ENCODE measurements around the gene RABEP1. TPM values are rescaled to one million over a fixed set of nuclear protein-coding genes. Genes with fewer than 3 reads are reported as not detected.

Gene RABEP1
- total RNA-seq, 4 donors from 2014 or later: 14.9 to 59.7 (median 38.8) TPM

DNA sequence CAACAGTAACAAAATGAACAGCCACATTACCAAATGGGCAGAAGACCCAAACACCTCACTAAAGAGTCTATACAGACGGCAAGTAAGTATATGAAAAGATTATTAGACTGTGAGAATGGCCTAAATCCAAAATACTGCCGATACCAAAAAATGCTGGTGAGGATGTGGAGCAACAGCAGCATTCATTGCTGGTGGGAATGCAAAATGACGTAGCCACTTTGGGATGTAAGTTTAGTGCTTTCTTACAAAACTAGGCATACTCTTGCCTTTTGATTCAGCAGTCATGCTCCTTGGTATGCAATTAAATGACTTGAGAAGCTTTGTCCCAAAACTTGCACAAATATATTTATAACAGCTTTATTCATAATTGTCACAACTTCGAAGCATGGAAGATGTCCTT, 43.8 kb downstream of the RABEP1 start:
- H3K36me3 ChIP-seq: no peaks in the 10 kb centered on the region
- intact Hi-C loops (cut with DNase I; ENCODE audit: low total_unique reads): no loop called here
- TF ChIP-seq, protein P1, sequence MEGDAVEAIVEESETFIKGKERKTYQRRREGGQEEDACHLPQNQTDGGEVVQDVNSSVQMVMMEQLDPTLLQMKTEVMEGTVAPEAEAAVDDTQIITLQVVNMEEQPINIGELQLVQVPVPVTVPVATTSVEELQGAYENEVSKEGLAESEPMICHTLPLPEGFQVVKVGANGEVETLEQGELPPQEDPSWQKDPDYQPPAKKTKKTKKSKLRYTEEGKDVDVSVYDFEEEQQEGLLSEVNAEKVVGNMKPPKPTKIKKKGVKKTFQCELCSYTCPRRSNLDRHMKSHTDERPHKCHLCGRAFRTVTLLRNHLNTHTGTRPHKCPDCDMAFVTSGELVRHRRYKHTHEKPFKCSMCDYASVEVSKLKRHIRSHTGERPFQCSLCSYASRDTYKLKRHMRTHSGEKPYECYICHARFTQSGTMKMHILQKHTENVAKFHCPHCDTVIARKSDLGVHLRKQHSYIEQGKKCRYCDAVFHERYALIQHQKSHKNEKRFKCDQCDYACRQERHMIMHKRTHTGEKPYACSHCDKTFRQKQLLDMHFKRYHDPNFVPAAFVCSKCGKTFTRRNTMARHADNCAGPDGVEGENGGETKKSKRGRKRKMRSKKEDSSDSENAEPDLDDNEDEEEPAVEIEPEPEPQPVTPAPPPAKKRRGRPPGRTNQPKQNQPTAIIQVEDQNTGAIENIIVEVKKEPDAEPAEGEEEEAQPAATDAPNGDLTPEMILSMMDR (IDR thresholded peaks at IDR 0.05): no peak
- TF ChIP-seq POLR2A (IDR thresholded peaks at IDR 0.05): no peak
- no peak for DNase-seq
- no peaks in the 10 kb centered on the region for H3K27me3 ChIP-seq
- no peaks in the 10 kb centered on the region for H3K9me3 ChIP-seq
- no peak overlapping the region for H3K27ac ChIP-seq
- no peaks in the 10 kb centered on the region for H3K4me1 ChIP-seq
- H3K4me3 ChIP-seq: no peak overlapping the region

DNA sequence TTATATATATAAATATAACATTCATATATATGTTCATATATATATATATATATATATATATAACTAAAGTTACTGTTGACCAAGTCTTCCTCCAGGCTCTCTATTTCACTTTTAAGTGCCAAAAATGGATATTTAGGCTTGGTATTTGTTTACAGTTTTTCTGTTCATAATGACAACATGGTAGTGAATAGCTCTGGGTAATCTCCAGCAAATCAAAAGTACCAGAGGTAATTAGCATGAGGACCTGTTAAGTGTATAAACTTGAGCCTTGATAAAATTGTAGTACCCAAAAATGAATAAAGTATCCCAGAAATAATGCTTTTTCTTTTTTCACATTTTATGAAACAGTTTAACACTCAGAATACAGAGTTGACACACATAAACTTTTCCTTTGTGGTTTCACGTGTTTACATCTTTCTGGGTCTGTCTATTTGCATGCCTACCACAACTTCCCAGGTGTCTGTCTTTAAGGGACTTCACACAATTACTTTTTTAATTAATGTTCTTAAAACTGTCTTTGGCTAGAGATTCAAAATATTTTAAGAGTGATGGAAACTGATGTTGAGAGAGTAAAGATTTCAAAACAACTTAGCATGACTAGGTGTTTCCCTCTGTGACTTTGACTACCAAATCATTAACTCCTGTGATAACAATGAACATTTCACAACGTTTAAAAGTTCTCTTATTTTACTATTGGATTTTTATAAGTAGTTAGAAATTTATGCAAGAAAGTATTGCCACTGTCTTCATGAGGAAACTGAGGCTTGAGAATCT, 47.9 kb downstream of the RABEP1 start:
- Histone ChIP-seq H3K36me3 (no peaks in the 10 kb centered on the region), H3K27ac (peak overlapping the region in 1 of 2 donors; percentile 25), H3K9me3 (no peaks in the 10 kb centered on the region), H3K4me3 (no peak overlapping the region), H3K4me1 (no peaks in the 10 kb centered on the region), H3K27me3 (no peaks in the 10 kb centered on the region)
- intact Hi-C loops (cut with DNase I; ENCODE audit: low total_unique reads): no loop called here
- no peak for DNase-seq
- TF ChIP-seq POLR2A (IDR thresholded peaks at IDR 0.05): no peak
- TF ChIP-seq, protein P1 (IDR thresholded peaks at IDR 0.05): no peak

DNA sequence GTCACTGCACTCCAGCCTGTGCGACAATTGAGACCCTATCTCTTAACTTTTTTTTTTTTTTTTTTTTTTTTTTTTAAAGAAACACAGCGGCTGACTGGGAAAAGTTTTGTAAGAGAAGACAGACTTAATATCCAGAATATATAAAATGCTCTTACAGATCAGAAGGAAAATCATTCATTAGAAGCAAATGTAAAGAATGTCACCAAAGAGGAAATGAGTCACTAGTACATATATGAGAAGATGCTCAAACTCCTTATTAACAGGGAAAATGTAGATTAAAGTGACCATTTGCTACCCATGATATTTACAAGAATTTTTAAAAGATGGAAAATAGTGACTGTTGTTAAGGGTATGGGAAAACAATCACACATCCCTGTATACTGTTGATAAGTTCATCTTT, 48.9 kb downstream of the RABEP1 start:
- DNase-seq: no peak
- no peaks in the 10 kb centered on the region for H3K36me3 ChIP-seq
- no peak overlapping the region for H3K4me3 ChIP-seq
- H3K27ac ChIP-seq: no peak overlapping the region
- no peaks in the 10 kb centered on the region for H3K9me3 ChIP-seq
- H3K4me1 ChIP-seq: no peaks in the 10 kb centered on the region
- no peaks in the 10 kb centered on the region for H3K27me3 ChIP-seq
- intact Hi-C loops (cut with DNase I; ENCODE audit: low total_unique reads): no loop called here
- TF ChIP-seq, protein P1 (IDR thresholded peaks at IDR 0.05): no peak
- no peak for TF ChIP-seq POLR2A (IDR thresholded peaks at IDR 0.05)

DNA sequence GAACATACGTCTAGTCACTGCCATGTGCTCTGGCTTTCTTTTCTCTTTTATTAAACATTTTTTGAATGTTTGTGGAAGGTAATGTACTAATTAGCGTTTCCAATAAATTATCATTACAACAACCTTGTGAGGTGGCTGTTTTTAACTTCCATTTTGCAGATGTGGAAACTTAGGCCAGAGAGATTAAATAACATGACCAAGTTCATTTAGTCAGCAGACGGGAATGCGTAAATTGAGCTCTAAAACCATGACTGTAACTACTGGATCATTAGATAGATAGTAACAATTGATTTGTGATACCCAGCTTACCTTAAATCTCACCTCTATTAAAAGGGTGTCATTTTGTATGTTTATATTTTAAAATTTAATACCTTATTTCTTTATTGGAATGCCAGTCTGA, 49.4 kb downstream of the RABEP1 start:
- H3K4me1 ChIP-seq: no peaks in the 10 kb centered on the region
- no peak overlapping the region for H3K27ac ChIP-seq
- intact Hi-C loops (cut with DNase I; ENCODE audit: low total_unique reads): no loop called here
- H3K9me3 ChIP-seq: no peaks in the 10 kb centered on the region
- TF ChIP-seq, protein P1 (IDR thresholded peaks at IDR 0.05): no peak
- TF ChIP-seq POLR2A (IDR thresholded peaks at IDR 0.05): no peak
- H3K27me3 ChIP-seq: no peaks in the 10 kb centered on the region
- H3K36me3 ChIP-seq: no peaks in the 10 kb centered on the region
- DNase-seq: no peak
- no peak overlapping the region for H3K4me3 ChIP-seq

DNA sequence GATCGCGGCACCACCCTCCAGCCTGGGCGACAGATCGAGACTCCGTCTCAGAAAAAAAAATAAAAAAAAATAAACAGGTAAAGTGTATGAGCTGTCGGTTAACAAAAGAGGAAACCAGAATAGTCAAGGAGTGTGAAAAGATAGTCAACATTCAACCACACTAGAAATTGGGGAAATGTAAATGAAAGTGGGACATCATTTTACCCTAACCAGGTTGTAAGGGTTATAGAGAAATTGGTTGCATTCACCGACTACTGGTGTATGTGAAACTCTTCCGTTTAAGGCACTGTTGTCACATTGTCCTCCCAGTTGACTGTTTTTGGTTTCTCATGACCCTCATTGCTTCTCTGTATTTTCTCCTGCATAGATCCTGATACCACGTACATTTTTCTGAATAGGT, 62.8 kb downstream of the RABEP1 start:
- Histone ChIP-seq H3K4me1 (no peaks in the 10 kb centered on the region), H3K27ac (no peak overlapping the region), H3K4me3 (no peak overlapping the region), H3K36me3 (no peaks in the 10 kb centered on the region), H3K27me3 (no peaks in the 10 kb centered on the region), H3K9me3 (no peaks in the 10 kb centered on the region)
- DNase-seq: no peak
- TF ChIP-seq POLR2A (IDR thresholded peaks at IDR 0.05): no peak
- TF ChIP-seq, protein P1 (IDR thresholded peaks at IDR 0.05): no peak
- intact Hi-C loops (cut with DNase I; ENCODE audit: low total_unique reads): no loop called here

All from uterus (tissue), 4 donors.